ENCODE measurements around the gene ANKMY1. TPM values are rescaled to one million over a fixed set of nuclear protein-coding genes. Genes with fewer than 3 reads are reported as not detected.

Gene ANKMY1
- total and polyA plus RNA-seq, 2 of the 13 experiments (the other 11 are each of a cell fraction or from before 2014, with no cell fraction given), result 11.7 to 18.8 TPM

- WGBS (ENCODE audit: low lambda C conversion rate), result under 1% methylated on average over 24 of the region's 53 CpGs
- H3K9ac ChIP-seq (ENCODE audit: insufficient read depth, low read depth, low read length), result peak overlapping the region; percentile 83
- TF ChIP-seq PITX1 (CRISPR knock-in tag; IDR thresholded peaks at IDR 0.05) (peak; percentile 43), MLLT10 (CRISPR knock-in tag; IDR thresholded peaks at IDR 0.05) (no peak), HMGA1 (CRISPR knock-in tag; conservative IDR thresholded peaks at IDR 0.05) (no peak), NR2F2 (IDR thresholded peaks at IDR 0.05; ENCODE audit: borderline replicate concordance, low read depth) (0 out of 2 replicates have a peak, but pooled peaks have one; percentile 13), NR2F1 (CRISPR knock-in tag; IDR thresholded peaks at IDR 0.05) (no peak), MBNL3 (CRISPR knock-in tag; conservative IDR thresholded peaks at IDR 0.05) (no peak), GABPA (IDR thresholded peaks at IDR 0.05; ENCODE audit: low read depth, low read length) (no peak), GABPA (CRISPR knock-in tag; IDR thresholded peaks at IDR 0.05; ENCODE audit: low read depth) (0 out of 2 replicates have a peak, but pooled peaks have one; percentile 19), KAT8 (CRISPR knock-in tag; IDR thresholded peaks at IDR 0.05) (peak; percentile 68), ZNF431 (CRISPR knock-in tag; IDR thresholded peaks at IDR 0.05; ENCODE audit: borderline replicate concordance, low read depth) (peak; percentile 85; the same call in 1 of the 2 replicates), ZNF224 (CRISPR knock-in tag; IDR thresholded peaks at IDR 0.05) (0 out of 2 replicates have a peak, but pooled peaks have one; percentile 60), ZBTB10 (CRISPR knock-in tag; IDR thresholded peaks at IDR 0.05; ENCODE audit: borderline replicate concordance) (peak; percentile 77), ZNF614 (CRISPR knock-in tag; IDR thresholded peaks at IDR 0.05; ENCODE audit: borderline replicate concordance) (peak; percentile 30; the same call in 1 of the 2 replicates), HES4 (CRISPR knock-in tag; IDR thresholded peaks at IDR 0.05; ENCODE audit: borderline replicate concordance) (peak; percentile 44; the same call in 1 of the 2 replicates), ATAD3A (CRISPR knock-in tag; IDR thresholded peaks at IDR 0.05) (peak; percentile 81; the same call in 1 of the 2 replicates), ARID4A (CRISPR knock-in tag; IDR thresholded peaks at IDR 0.05; ENCODE audit: borderline replicate concordance) (peak; percentile 76)
Measured at GRCh38 chr2:240566203-240567136, 8.7 kb upstream of the ANKMY1 start.

More at GRCh38 chr2:240566203-240567136, 8.7 kb upstream of the ANKMY1 start:
- ATAC-seq, result peak; percentile 83
- Histone ChIP-seq H3K79me2 (ENCODE audit: insufficient read depth, low read length) (peaks cover 22% of the 10 kb centered on the region), H3K9me3 (ENCODE audit: low read length) (no peaks in the 10 kb centered on the region), H2AFZ (ENCODE audit: low read length) (no peak overlapping the region), H4K20me1 (ENCODE audit: insufficient read depth, low read length) (no peaks in the 10 kb centered on the region; the same call in 1 of the 2 replicates), H3K4me2 (ENCODE audit: low read depth, low read length) (peak overlapping the region; percentile 100), H3K36me3 (replicated peaks in 1 of 2; ENCODE audit: control insufficient read depth in 1 of 2, insufficient read depth in 2 of 2, low read length in 2 of 2) (peaks cover 0 to 7% of the 10 kb centered on the region in 2 experiments; a peak in 2 of 5 replicates), H3K27me3 (ENCODE audit: control insufficient read depth in 1 of 2, insufficient read depth in 2 of 2, low read length in 2 of 2) (no peaks in the 10 kb centered on the region; a peak in 1 of 5 replicates), H3K27ac (ENCODE audit: extremely low read length, insufficient read depth, low read length) (peak overlapping the region; percentile 71), H3K4me1 (ENCODE audit: insufficient read depth, low read length) (peaks cover 57% of the 10 kb centered on the region), H3K4me3 (replicated peaks in 1 of 3; ENCODE audit: insufficient read depth in 1 of 3, low read depth in 2 of 3, low read length in 3 of 3) (peak overlapping the region; percentile 71 to 89 (median 71))
- in situ Hi-C loops (cut with HindIII; ENCODE audit: extremely low pct_ligation_motif_present, low pct_unique_long_range_greater_than_20kb), result loop anchor here (25.0 kb wide), 1 partner anchor 646 kb away; no protein-coding TSS in a partner anchor
- FAIRE-seq, result peak; percentile 42
- ChIA-PET POLR2A (interaction anchor here (0.8 to 7.2 kb wide), 14 partner anchors 8 to 315 kb away, joined by 3 to 149 read pairs (median 6); partner anchors contain the start of genes ANKMY1 and CAPN10), CTCF (ENCODE audit: low intra/inter-chr PET ratio, low total read pairs) (interaction anchor here (1.1 to 1.2 kb wide), 2 partner anchors 13 to 38 kb away, joined by 4 read pairs; no protein-coding TSS in a partner anchor)
- intact Hi-C loops (cut with micrococcal nuclease; ENCODE audit: unreplicated experiment), result loop anchor here (2.0 kb wide), 1 partner anchor 14 kb away; no protein-coding TSS in a partner anchor
- DNase-seq (ENCODE audit: low spot score), result peak; percentile 92
- no TSS peak for BruUV-seq (replicated peaks)

Measured in HepG2 (cell line).